PC-3 (cell line): Measurements from ENCODE around the gene DSCAM. TPM values are rescaled to one million over a fixed set of nuclear protein-coding genes. Genes with fewer than 3 reads are reported as not detected.

Source experiments
- ATAC-seq: fragments of 200-7000 bp; cut with Tn5 transposase; 2 replicates; pipeline ENCODE4 v1.9.1; 2020; ENCODE audit warnings: mild to moderate bottlenecking, moderate library complexity
- BruUV-seq: library from RNA; stranded (reverse); fragments of 400-500 nt; replicated peaks from 2 replicates; lab custom pipeline; 2021; lab: Mats Ljungman, UMichigan
- CTCF ChIA-PET: fragments of 300-600 bp; sonication (Branson Sonifier 250); formaldehyde crosslinking; loops from one replicate; lab custom pipeline; 2022; ENCODE audit warnings: antibody characterized with exemption; lab: Charles Lee
- POLR2A ChIA-PET: fragments of 300-600 bp; sonication (Branson Sonifier 250); formaldehyde crosslinking; loops from one replicate; lab custom pipeline; 2022; ENCODE audit warnings: antibody characterized with exemption; ENCODE audit not compliant: unreplicated experiment; lab: Charles Lee
- DNase-seq: peaks from one replicate; pipeline ENCODE4 v3.0.0-alpha.2; 2015
- H2AFZ ChIP-seq: fragments of 300-600 bp; sonication (generic); 2 replicates; pipeline ENCODE4 v1.6.0; 2016; ENCODE audit warnings: antibody characterized with exemption, low read length
- H3F3A ChIP-seq: fragments of 300-600 bp; sonication (generic); one replicate; pipeline ENCODE4 v1.6.0; 2017; ENCODE audit warnings: antibody characterized with exemption, low read length, control low read depth, mild to moderate bottlenecking; ENCODE audit not compliant: unreplicated experiment
- H3K27ac ChIP-seq: fragments of 300-600 bp; sonication (generic); 2 replicates; pipeline ENCODE4 v1.5.1; 2016; ENCODE audit warnings: mild to moderate bottlenecking, low read length
- H3K27me3 ChIP-seq: fragments of 300-600 bp; sonication (generic); 2 replicates; pipeline ENCODE4 v1.6.1; 2016; ENCODE audit warnings: low read length, mixed read lengths
- H3K36me3 ChIP-seq: fragments of 300-600 bp; sonication (generic); 2 replicates; pipeline ENCODE4 v1.6.1; 2016; ENCODE audit warnings: low read depth, mixed run types, low read length, mixed read lengths
- H3K4me1 ChIP-seq: fragments of 300-600 bp; sonication (generic); 2 replicates; pipeline ENCODE4 v1.5.1; 2016; ENCODE audit warnings: low read length; ENCODE audit not compliant: insufficient read depth
- H3K4me2 ChIP-seq: fragments of 300-600 bp; sonication (generic); 2 replicates; pipeline ENCODE4 v1.6.0; 2016; ENCODE audit warnings: low read length
- H3K4me3 ChIP-seq: fragments of 300-600 bp; sonication (generic); 2 replicates; pipeline ENCODE4 v1.5.1; 2016; ENCODE audit warnings: mild to moderate bottlenecking, low read length, mixed read lengths
- H3K79me2 ChIP-seq: fragments of 300-600 bp; sonication (generic); 2 replicates; pipeline ENCODE4 v1.6.1; 2017; ENCODE audit warnings: low read length, mixed read lengths
- H3K9ac ChIP-seq: fragments of 300-600 bp; sonication (generic); 2 replicates; pipeline ENCODE4 v1.6.0; 2016; ENCODE audit warnings: mild to moderate bottlenecking, low read length
- H3K9me2 ChIP-seq: fragments of 300-600 bp; sonication (generic); replicated peaks from 2 replicates; pipeline ENCODE4 v1.6.1; 2016; ENCODE audit warnings: mixed run types, low read length, mixed read lengths
- H3K9me3 ChIP-seq: fragments of 300-600 bp; sonication (generic); 2 replicates; pipeline ENCODE4 v1.6.1; 2016; ENCODE audit warnings: low read length, mixed read lengths
- H4K20me1 ChIP-seq: fragments of 300-600 bp; sonication (generic); 2 replicates; pipeline ENCODE4 v1.6.1; 2016; ENCODE audit warnings: low read length, mixed read lengths
- CTCF ChIP-seq: fragments of 300-600 bp; sonication (generic); conservative IDR thresholded peaks from 2 replicates; pipeline ENCODE4 v1.5.1; 2017; ENCODE audit warnings: antibody characterized with exemption, low read depth, mild to moderate bottlenecking, low read length
- EZH2 ChIP-seq: fragments of 300-600 bp; sonication (generic); IDR thresholded peaks from one replicate; pipeline ENCODE4 v1.6.1; 2017; ENCODE audit warnings: antibody characterized with exemption, mild to moderate bottlenecking, low read length; ENCODE audit not compliant: unreplicated experiment
- EZH2phosphoT487 ChIP-seq: fragments of 300-600 bp; sonication (generic); IDR thresholded peaks from 2 replicates; pipeline ENCODE4 v1.6.1; 2018; ENCODE audit warnings: mild to moderate bottlenecking, antibody characterized with exemption, low read length, borderline replicate concordance
- intact Hi-C: fragments of 100-400 bp; cut with micrococcal nuclease; formaldehyde crosslinking; loops from 2 replicates; pipeline ENCODE4 v1.9.0; 2023
- total RNA-seq: library from RNA; depleted of rRNA; stranded (reverse); fragments of >200 nt; gene quantifications from 2 replicates; pipeline ENCODE4 v1.2.3, GENCODE V29; 2014

Gene DSCAM
- total RNA-seq, 1 experiment from 2014 or later, result not detected

GRCh38 chr21:40254540-40255465 lies 592.2 kb downstream of the DSCAM start:
- peaks cover 40% of the 10 kb centered on the region for H3K9me3 ChIP-seq
- no peak overlapping the region for H3K4me3 ChIP-seq
- DNase-seq (no peak), ATAC-seq (no peak)
- no peak for TF ChIP-seq EZH2phosphoT487
- TF ChIP-seq CTCF, result no peak
- no peak for TF ChIP-seq EZH2
- intact Hi-C loops, result no loop called here
- H3F3A ChIP-seq, result no peaks in the 10 kb centered on the region
- no peaks in the 10 kb centered on the region for H3K27me3 ChIP-seq
- H3K4me2 ChIP-seq, result no peak overlapping the region
- no peaks in the 10 kb centered on the region for H4K20me1 ChIP-seq
- no peak overlapping the region for H2AFZ ChIP-seq
- CTCF ChIA-PET, result no interaction called here
- no TSS peak for BruUV-seq
- H3K36me3 ChIP-seq, result no peaks in the 10 kb centered on the region
- no peak overlapping the region for H3K27ac ChIP-seq
- no peaks in the 10 kb centered on the region for H3K9me2 ChIP-seq
- no peak overlapping the region for H3K9ac ChIP-seq
- H3K4me1 ChIP-seq, result no peaks in the 10 kb centered on the region
- H3K79me2 ChIP-seq, result no peaks in the 10 kb centered on the region
- POLR2A ChIA-PET, result no interaction called here

GRCh38 chr21:40253112-40253511 lies 593.8 kb downstream of the DSCAM start:
- ChIA-PET CTCF (no interaction called here), POLR2A (no interaction called here)
- Histone ChIP-seq H3K9ac (no peak overlapping the region), H3K9me3 (peaks cover 34% of the 10 kb centered on the region), H2AFZ (no peak overlapping the region), H3K4me2 (no peak overlapping the region), H3K36me3 (no peaks in the 10 kb centered on the region), H3K4me1 (no peaks in the 10 kb centered on the region), H3K79me2 (no peaks in the 10 kb centered on the region), H3K9me2 (no peaks in the 10 kb centered on the region), H3F3A (no peaks in the 10 kb centered on the region), H3K4me3 (no peak overlapping the region), H4K20me1 (no peaks in the 10 kb centered on the region), H3K27me3 (no peaks in the 10 kb centered on the region), H3K27ac (no peak overlapping the region)
- DNase-seq (no peak), ATAC-seq (no peak)
- BruUV-seq, result no TSS peak
- intact Hi-C loops, result no loop called here
- TF ChIP-seq EZH2phosphoT487 (no peak), EZH2 (no peak), CTCF (no peak)
